ENCODE measurements around the gene GOLM1. TPM values are rescaled to one million over a fixed set of nuclear protein-coding genes. Genes with fewer than 3 reads are reported as not detected.

GOLM1 gene
- total and polyA plus RNA-seq, 9 donors: 17.5 to 76.7 (median 36.4) TPM

GRCh38 chr9:86022687-86023266 lies 76.6 kb downstream of the GOLM1 start:
- intact Hi-C loops (cut with DNase I): no loop called here
- Histone ChIP-seq H3K4me3 (no peak overlapping the region), H3K27me3 (no peaks in the 10 kb centered on the region), H3K9me3 (no peaks in the 10 kb centered on the region), H3K4me1 (ENCODE audit: insufficient read depth) (no peaks in the 10 kb centered on the region), H3K36me3 (no peaks in the 10 kb centered on the region), H3K27ac (no peak overlapping the region)
- no peak for DNase-seq
- TF ChIP-seq EP300 (IDR thresholded peaks at IDR 0.05): no peak
- no peak for TF ChIP-seq CTCF (IDR thresholded peaks at IDR 0.05)
- TF ChIP-seq POLR2A (IDR thresholded peaks at IDR 0.05): no peak
- 59 to 69% (median 67%) methylated on average over 3 of the region's 3 CpGs for WGBS, 3 donors

GRCh38 chr9:86021166-86021565 lies 78.2 kb downstream of the GOLM1 start:
- no peaks in the 10 kb centered on the region for H3K36me3 ChIP-seq

GRCh38 chr9:86020731-86021130 lies 78.6 kb downstream of the GOLM1 start:
- DNase-seq: no peak
- TF ChIP-seq EP300 (IDR thresholded peaks at IDR 0.05): no peak
- no peak for TF ChIP-seq POLR2A (IDR thresholded peaks at IDR 0.05)
- no peak for TF ChIP-seq CTCF (IDR thresholded peaks at IDR 0.05)
- no peaks in the 10 kb centered on the region for H3K4me1 ChIP-seq (ENCODE audit: insufficient read depth)
- H3K27ac ChIP-seq: no peak overlapping the region
- 94 to 97% (median 95%) methylated on average over 1 of the region's 1 CpG for WGBS, 3 donors
- intact Hi-C loops (cut with DNase I): no loop called here
- no peak overlapping the region for H3K4me3 ChIP-seq
- no peaks in the 10 kb centered on the region for H3K9me3 ChIP-seq
- H3K27me3 ChIP-seq: no peaks in the 10 kb centered on the region
- no peaks in the 10 kb centered on the region for H3K36me3 ChIP-seq

More at GRCh38 chr9:86021166-86021565, 78.2 kb downstream of the GOLM1 start:
- Histone ChIP-seq H3K27me3 (no peaks in the 10 kb centered on the region), H3K27ac (no peak overlapping the region), H3K9me3 (no peaks in the 10 kb centered on the region), H3K4me1 (ENCODE audit: insufficient read depth) (no peaks in the 10 kb centered on the region), H3K4me3 (no peak overlapping the region)
- no peak for DNase-seq
- 93 to 94% (median 94%) methylated on average over 6 of the region's 6 CpGs for WGBS, 3 donors
- TF ChIP-seq EP300 (IDR thresholded peaks at IDR 0.05): no peak
- TF ChIP-seq CTCF (IDR thresholded peaks at IDR 0.05): no peak
- no peak for TF ChIP-seq POLR2A (IDR thresholded peaks at IDR 0.05)
- intact Hi-C loops (cut with DNase I): no loop called here

- intact Hi-C loops (cut with DNase I): no loop called here
- no peak overlapping the region for H3K4me3 ChIP-seq
- WGBS, 3 donors: 41 to 46% (median 42%) methylated on average over 2 of the region's 2 CpGs
- H3K9me3 ChIP-seq: no peaks in the 10 kb centered on the region
- TF ChIP-seq CTCF (IDR thresholded peaks at IDR 0.05) (no peak), EP300 (IDR thresholded peaks at IDR 0.05) (no peak)
- DNase-seq: no peak
- H3K36me3 ChIP-seq: no peaks in the 10 kb centered on the region
- H3K4me1 ChIP-seq (ENCODE audit: insufficient read depth): no peaks in the 10 kb centered on the region
- no peak overlapping the region for H3K27ac ChIP-seq
- H3K27me3 ChIP-seq: no peaks in the 10 kb centered on the region
These were observed 90.2 kb downstream of the GOLM1 start for GRCh38 chr9:86009133-86009532.
